NCI-H2171 treated with DMSO at 0.1 percent for 48 hours (cell line): Measurements from ENCODE around the gene BARD1.
"Not testable (repeated sequence)": the region's sequence is repeated elsewhere in the genome, so short reads cannot be mapped to it uniquely, and the experiment has no call there.

Source experiments
- DNase-seq: peaks from one replicate; lab custom pipeline; 2025; lab: John Stamatoyannopoulos, UW

The BARD1 gene

GRCh38 chr2:214808981-214809750, at the start of gene BARD1:
TSS of gene BARD1 (minus strand) at chr2:214809683. CDS start at chr2:214809569, 114 bp downstream.
- peak; percentile 62 for DNase-seq

- no peak for DNase-seq
Observed at GRCh38 chr2:214856137-214856536, 46.7 kb upstream of the BARD1 start.

- DNase-seq = no peak
Observed at GRCh38 chr2:214853906-214854305, 44.4 kb upstream of the BARD1 start.

DNA sequence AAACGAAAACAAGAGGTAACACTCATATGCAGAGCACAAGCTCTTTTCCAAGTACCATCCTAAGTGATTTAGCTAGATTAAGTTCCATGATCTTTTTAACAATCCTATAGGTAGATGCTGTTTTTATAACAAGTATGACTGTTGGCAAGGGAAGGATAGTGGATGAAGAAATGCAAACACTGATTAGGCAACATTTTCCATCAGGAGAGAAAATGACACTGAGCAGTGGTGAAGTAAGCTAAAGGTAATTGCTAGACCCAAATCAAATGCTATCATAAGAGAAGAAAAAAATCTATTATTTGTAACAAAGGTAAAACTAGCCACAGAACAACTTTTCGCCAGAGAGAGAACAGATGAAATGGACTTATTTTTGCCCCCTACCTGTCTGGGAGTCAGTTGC, 34.3 kb upstream of the BARD1 start:
- no peak for DNase-seq

DNA sequence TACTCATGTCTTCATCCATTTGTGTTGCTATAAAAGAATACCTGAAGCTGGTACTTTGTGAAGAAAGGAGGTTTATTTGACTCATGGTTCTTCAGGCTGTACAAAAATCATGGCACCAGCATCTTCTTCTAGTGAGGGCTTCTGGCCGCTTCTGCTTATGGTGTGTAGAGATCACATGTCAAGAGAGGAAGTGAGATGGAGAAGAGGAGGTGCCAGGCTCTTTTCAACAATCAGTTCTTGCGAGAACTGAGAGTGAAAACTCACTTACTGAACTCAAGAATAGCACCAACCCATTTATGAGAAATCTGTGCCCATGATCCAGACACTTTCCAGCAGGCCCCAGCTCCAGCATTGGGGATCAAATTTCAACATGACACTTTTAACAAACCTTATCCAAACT, 30.0 kb upstream of the BARD1 start:
- no peak for DNase-seq

DNA sequence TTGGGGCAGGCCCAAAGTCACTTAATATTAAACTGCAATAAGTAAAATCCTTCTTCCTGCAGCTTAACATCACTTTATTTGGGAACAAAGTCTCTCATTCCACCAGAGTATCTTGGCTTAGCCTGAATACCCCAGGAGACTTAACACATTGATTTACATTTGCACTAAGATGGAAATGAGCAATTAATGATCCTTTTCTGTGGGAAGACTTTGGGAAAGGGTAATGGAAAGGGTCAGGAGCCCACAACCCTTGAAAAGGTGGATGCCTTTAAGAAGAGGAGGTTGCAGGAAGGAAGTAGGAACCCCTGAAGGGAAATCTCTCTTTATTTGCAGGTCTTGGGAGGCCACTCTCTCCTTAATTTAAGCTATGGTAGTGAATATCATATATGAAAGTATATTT, 28.0 kb upstream of the BARD1 start:
- no peak for DNase-seq

- no peak for DNase-seq
Observed at GRCh38 chr2:214836568-214836967, 27.1 kb upstream of the BARD1 start.

GRCh38 chr2:214830794-214831346, 21.4 kb upstream of the BARD1 start:
- DNase-seq = peak; percentile 27

DNA sequence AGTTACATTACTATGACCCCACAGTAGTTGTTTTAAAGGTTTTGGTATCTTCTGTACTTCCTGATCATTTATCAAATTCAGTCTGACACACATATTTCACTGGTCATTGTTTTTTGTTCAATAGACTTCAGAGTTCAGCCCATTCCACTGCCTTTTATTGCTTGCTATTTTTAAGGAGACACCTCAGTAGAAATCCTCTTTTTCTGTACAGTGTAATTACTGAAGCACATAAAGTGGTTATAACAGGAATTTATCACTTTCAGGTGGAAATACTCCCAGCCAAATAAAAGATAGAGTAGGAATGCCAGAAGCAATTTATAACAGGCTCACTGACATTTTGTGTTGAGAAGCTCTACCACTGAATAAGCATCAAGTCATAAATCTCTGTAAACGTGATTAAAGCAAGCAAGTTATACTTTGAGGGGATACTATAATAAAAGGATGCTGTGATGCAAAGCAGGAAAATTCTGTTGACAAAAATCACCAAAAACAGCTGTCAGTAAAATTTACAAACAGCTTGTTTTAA, 6.6 kb upstream of the BARD1 start:
- DNase-seq = no peak

DNA sequence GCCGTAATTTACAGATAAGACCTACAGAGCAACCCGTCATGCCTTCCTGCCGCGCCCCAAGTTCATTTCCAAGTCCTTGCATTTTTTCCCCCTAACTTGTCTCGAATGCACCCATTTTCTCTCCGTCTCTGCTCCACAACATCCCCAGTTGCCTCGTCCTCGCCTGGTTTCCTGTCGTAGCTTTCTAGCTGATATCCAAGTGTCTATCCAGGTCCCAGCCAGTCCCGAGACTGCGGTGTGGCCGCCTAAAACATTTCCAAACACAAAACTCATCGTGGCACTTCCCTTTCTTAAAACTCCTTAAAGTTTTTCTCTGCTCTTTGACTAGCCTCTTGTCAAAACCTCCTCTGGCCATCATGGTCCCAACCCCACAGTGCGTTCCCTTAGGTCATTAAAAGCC, 1.2 kb upstream of the BARD1 start:
- no peak for DNase-seq

- peak; percentile 95 for DNase-seq
Observed at GRCh38 chr2:214809751-214810564, 475 bp upstream of the BARD1 start.

- no peak for DNase-seq
Observed at GRCh38 chr2:214807653-214808052, 1.8 kb downstream of the BARD1 start.

GRCh38 chr2:214801768-214802397, 7.6 kb downstream of the BARD1 start:
- DNase-seq = no peak

DNA sequence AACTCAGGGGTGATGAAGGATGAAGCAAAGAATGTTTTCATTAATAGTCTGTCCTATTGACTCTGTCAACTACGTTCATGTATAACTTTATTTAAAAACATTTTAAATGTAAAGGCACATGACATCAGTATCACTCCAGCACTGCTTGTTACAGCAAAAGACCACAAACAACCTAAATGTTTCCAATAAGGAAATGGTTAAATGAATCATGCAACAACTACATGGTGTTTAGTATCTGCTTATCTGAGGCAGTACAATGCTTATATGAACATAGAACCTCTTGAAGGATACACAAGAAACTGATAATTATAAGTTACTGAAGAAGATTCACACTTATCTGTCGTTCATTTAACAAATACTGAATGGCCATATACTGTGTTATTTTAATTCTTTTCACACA, 8.4 kb downstream of the BARD1 start:
- no peak for DNase-seq

DNA sequence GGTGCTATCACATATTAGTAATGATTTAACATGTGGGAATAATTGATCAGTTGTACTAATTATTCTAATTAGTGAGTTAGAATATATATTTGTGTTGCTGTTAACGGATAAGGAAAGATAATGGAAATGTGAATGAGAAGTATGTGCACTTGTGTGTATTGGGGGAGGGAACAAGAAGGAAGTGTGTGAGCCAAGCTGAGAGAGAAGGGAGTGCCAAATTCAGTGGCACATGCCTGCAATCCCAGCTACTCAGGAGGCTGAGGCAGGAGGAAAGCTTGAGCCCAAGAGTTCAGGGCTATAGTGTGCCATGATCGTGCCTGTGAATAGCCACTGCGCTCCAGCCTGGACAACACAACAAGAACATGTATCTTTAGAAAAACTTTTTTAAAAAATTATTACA, 9.3 kb downstream of the BARD1 start:
- no peak for DNase-seq

DNA sequence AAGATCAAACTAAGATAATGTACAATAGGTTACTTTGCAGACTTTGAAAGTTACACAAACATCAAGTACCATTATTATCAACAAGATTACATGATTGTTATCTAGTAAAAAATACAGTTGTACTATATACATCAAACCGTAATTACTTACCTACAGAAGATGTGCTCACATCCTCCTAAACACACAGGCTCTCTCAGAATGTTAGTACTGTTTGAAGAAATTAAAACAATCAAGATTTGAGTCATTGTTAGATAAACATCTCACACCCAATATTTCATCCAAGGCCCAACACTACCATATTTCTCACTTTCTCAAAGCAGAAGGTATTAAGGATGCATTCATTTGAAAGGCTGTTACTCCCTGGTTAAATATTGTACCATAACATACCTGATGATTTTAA, 12.6 kb downstream of the BARD1 start:
- no peak for DNase-seq

GRCh38 chr2:214783181-214783580, 26.3 kb downstream of the BARD1 start:
- DNase-seq = not testable (repeated sequence)

DNA sequence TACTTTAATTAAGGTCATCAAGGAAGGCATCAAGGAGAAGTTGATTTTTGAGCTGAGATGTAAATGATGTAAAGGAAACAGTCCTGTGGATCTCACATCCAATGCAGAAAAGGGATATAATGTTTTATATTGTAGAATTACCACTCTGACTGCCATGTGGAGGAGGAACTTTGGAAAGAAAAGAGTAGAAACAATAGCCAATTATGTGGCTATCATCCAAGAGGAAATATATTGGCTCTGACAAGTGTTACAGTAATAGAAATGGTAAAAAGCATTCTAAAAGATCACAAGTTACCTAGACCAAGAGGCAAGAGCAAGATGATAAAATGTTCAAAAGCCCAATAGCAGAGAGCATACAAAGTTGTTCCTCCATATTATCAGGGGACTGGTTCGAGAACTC, 26.8 kb downstream of the BARD1 start:
- no peak for DNase-seq

DNA sequence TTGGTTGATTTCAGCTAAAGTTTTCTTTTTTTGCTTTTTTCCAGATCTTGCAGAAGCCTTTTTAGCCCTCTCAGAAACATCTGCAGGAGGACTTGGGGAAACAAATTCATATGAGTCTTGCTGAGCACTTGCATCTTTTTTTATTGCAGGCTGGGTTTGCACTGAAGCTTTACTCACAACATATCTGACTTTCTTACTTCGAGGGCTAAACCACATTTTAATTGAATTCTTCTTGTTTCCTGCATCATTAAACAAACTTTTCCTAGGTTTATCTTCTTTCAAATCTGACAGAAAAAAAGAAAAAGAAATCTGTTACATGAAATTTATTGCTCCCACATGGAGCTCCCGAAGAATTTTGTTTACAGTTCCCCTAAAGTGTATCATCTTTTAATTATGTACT, 28.3 kb downstream of the BARD1 start:
- DNase-seq = no peak

GRCh38 chr2:214775971-214776370, 33.5 kb downstream of the BARD1 start:
- DNase-seq = no peak

- no peak for DNase-seq
Observed at GRCh38 chr2:214774108-214774507, 35.4 kb downstream of the BARD1 start.

- no peak for DNase-seq
Observed at GRCh38 chr2:214772443-214773015, 37.0 kb downstream of the BARD1 start.
